ENCODE data around the gene SOX4.

Gene SOX4

DNA sequence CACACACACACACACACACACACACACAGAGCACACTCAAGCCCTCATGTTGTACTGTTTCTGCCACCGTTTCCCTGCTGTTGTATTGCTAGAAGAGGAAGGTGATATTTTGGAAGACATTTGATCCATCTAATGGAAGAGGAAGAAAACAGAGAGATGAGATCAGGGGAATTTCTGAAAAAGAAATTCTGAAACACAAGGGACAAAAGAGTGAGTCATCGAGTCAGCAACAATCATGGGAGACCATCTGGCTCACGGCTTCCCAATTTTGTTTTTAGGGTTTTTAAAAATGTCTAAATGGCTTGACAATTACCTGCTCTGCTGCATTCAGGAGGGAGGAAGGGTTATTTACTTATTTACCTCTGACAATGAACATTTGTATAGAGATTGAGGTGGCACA lies 22.0 kb downstream of the SOX4 start:
- no peak for DNase-seq

DNA sequence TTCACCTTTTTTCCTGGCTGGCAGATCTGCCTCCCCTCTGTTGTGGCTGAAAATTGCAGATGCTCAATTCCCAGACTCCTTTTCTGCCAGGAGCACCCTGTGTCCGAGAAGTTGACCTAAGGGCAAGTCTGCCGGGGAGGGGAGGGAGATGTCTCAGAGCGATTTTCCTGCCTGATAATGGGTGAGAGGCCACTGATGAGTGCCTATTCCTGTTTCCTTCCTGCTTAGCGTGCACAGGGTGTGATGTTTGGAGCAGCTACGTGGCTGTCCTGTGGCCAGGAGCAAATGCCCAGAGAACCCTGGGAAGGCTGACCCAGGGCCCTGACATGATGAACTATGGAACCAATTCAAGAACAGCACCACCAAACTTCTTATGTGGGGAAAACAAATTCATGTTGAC lies 22.5 kb downstream of the SOX4 start:
- no peak for DNase-seq

GRCh38 chr6:21625642-21626041 lies 32.1 kb downstream of the SOX4 start:
- DNase-seq, result no peak

GRCh38 chr6:21626756-21627155 lies 33.2 kb downstream of the SOX4 start:
- no peak for DNase-seq

GRCh38 chr6:21628160-21628559 lies 34.6 kb downstream of the SOX4 start:
- no peak for DNase-seq

- no peak for DNase-seq
Observed at GRCh38 chr6:21633511-21634109, 40.1 kb downstream of the SOX4 start.

- DNase-seq, result no peak
Observed at GRCh38 chr6:21634582-21634981, 41.0 kb downstream of the SOX4 start.

DNA sequence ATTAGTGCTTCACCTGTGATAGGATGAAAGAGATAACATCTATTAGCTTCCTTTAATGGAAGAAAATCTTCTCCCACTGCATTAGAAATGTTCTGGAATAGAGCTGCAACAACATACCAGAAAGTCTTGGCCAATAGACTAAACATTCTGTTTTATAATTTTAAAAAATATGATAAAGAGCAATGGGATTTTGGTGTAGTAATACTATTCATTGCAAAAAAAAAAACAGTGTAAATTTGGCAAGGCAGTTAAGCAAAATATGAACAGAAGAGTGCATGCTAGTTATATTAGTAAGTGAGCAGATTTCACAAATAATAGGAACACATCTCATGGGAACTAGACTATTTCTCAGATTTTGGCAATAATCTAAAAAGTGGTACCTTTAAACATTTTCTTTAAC lies 43.3 kb downstream of the SOX4 start:
- DNase-seq, result no peak

GRCh38 chr6:21639316-21639715 lies 45.8 kb downstream of the SOX4 start:
- DNase-seq, result no peak

All from NK-92 treated with Interleukin-12 subunit alpha and Interleukin-12 subunit beta, amount 100 ng/mL, for 24 hours (cell line).